Tibial nerve (tissue), 4 donors: Measurements from ENCODE around the gene DNAH14. TPM values are rescaled to one million over a fixed set of nuclear protein-coding genes. Genes with fewer than 3 reads are reported as not detected.

Experiments
- DNase-seq, 2 donors: peaks; one replicate each; pipeline ENCODE4 v3.0.0-alpha.2; 2019; ENCODE audit warnings: low spot score in 2 of 2
- H3K27ac ChIP-seq, 4 donors: fragments of 200-600 bp; sonication (generic) in 3 of 4; one replicate each; pipeline ENCODE4 v1.5.1; 2017 to 2019; ENCODE audit warnings: mild to moderate bottlenecking in 1 of 4
- H3K27me3 ChIP-seq, 2 donors: fragments of 200-600 bp; sonication (generic) in 1 of 2; one replicate each; pipeline versions ENCODE4 v1.5.1 to v1.6.0; 2017 to 2019
- H3K36me3 ChIP-seq, 3 donors: fragments of 200-600 bp; sonication (generic); one replicate each; pipeline ENCODE4 v1.5.1; 2018 to 2019
- H3K4me1 ChIP-seq, 4 donors: fragments of 200-600 bp; sonication (generic) in 3 of 4; one replicate each; pipeline ENCODE4 v1.5.1; 2017 to 2019
- H3K4me3 ChIP-seq, 4 donors: fragments of 200-600 bp; sonication (generic) in 3 of 4; one replicate each; pipeline ENCODE4 v1.5.1; 2017 to 2019; ENCODE audit warnings: mild to moderate bottlenecking in 1 of 4, moderate library complexity in 1 of 4
- H3K9me3 ChIP-seq, 4 donors: fragments of 200-600 bp; sonication (generic) in 3 of 4; one replicate each; pipeline ENCODE4 v1.5.1; 2017 to 2019
- EP300 ChIP-seq, 2 donors: sonication (generic); formaldehyde crosslinking; IDR thresholded peaks; one replicate each; pipeline ENCODE4 v1.6.1; 2017; ENCODE audit warnings: antibody characterized with exemption in 2 of 2, mild to moderate bottlenecking in 1 of 2
- POLR2A ChIP-seq, 2 donors: fragments of 450-650 bp; IDR thresholded peaks; one replicate each; pipeline ENCODE4 v1.6.1; 2017; ENCODE audit warnings: antibody characterized with exemption in 2 of 2, mild to moderate bottlenecking in 2 of 2, moderate library complexity in 2 of 2
- WGBS, 2 donors: methylation state at CpG; one replicate each; pipeline ENCODE4 v1.1.5; 2018; 5-methylcytosine and 5-hydroxymethylcytosine counted together
- total RNA-seq, 4 donors: library from RNA; depleted of rRNA; stranded (reverse); fragments of >200 nt; gene quantifications; one replicate each; pipeline ENCODE4 v1.1.0, GENCODE V29; 2016
- TF ChIP-seq, protein P1 (sequence below), 5 experiments: fragments of 200-600 bp in 3 of 5; fragments of 450-650 bp in 2 of 5; sonication (generic) in 3 of 5; IDR thresholded peaks; one replicate each; pipeline ENCODE4 v1.5.1; 2016 to 2019; ENCODE audit warnings: antibody characterized with exemption in 5 of 5, mild to moderate bottlenecking in 3 of 5, moderate library complexity in 2 of 5

The DNAH14 gene
- total RNA-seq, 4 donors from 2014 or later: 1.2 to 6.5 (median 4.4) TPM

DNA sequence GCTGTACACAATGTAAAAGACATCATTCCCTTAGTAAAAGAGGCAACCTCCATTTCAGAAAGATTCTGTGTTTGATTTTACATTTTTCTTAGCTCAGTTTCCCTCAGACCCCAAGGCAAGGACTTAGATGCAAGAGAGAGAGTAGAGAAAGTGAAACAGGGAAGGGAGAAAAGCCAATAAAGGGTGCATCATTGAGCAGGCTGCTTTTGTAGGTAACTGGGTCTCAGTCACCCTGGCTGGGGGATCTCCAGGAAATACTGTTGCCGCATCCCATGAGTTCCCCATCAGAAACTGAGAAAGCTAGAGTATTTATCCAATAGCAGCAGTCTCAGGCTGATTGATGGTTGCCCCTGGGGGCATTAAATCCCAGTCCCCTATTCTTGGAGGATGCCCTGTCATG lies 23.1 kb upstream of the DNAH14 start:
- TF ChIP-seq EP300 (IDR thresholded peaks at IDR 0.05): no peak
- TF ChIP-seq POLR2A (IDR thresholded peaks at IDR 0.05): no peak
- TF ChIP-seq, protein P1, sequence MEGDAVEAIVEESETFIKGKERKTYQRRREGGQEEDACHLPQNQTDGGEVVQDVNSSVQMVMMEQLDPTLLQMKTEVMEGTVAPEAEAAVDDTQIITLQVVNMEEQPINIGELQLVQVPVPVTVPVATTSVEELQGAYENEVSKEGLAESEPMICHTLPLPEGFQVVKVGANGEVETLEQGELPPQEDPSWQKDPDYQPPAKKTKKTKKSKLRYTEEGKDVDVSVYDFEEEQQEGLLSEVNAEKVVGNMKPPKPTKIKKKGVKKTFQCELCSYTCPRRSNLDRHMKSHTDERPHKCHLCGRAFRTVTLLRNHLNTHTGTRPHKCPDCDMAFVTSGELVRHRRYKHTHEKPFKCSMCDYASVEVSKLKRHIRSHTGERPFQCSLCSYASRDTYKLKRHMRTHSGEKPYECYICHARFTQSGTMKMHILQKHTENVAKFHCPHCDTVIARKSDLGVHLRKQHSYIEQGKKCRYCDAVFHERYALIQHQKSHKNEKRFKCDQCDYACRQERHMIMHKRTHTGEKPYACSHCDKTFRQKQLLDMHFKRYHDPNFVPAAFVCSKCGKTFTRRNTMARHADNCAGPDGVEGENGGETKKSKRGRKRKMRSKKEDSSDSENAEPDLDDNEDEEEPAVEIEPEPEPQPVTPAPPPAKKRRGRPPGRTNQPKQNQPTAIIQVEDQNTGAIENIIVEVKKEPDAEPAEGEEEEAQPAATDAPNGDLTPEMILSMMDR (IDR thresholded peaks at IDR 0.05): no peak
- no peaks in the 10 kb centered on the region for H3K27me3 ChIP-seq
- H3K27ac ChIP-seq: no peak overlapping the region
- H3K9me3 ChIP-seq: peaks cover 0 to 13% (median 0%) of the 10 kb centered on the region in 4 donors
- no peaks in the 10 kb centered on the region for H3K4me1 ChIP-seq
- no peak for DNase-seq
- no peaks in the 10 kb centered on the region for H3K36me3 ChIP-seq
- H3K4me3 ChIP-seq: no peak overlapping the region
- 87 to 91% methylated on average over 1 of the region's 1 CpG for WGBS, 2 donors

DNA sequence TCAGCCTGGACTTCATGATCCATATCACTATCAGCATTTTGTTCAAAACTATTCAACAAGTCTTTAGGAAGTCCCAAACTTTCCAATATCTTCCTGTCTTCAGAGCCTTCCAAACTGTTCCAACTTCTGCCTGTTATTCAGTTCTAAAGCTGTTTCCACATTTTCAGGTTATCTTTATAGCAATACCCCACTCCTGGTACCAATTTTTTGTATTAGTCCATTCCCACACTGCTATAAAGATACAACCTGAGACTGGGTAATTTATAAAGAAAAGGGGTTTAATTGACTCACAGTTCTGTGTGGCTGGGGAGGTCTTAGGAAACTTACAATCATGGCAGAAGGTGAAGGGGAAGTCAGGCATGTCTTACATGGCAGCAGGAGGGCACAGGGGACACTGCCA lies 18.3 kb upstream of the DNAH14 start:
- H3K4me3 ChIP-seq: no peak overlapping the region
- H3K36me3 ChIP-seq: no peaks in the 10 kb centered on the region
- H3K9me3 ChIP-seq: peaks cover 0 to 46% (median 2%) of the 10 kb centered on the region in 4 donors
- no peaks in the 10 kb centered on the region for H3K27me3 ChIP-seq
- H3K4me1 ChIP-seq: no peaks in the 10 kb centered on the region
- DNase-seq: no peak
- no peak overlapping the region for H3K27ac ChIP-seq
- TF ChIP-seq, protein P1 (IDR thresholded peaks at IDR 0.05): no peak
- TF ChIP-seq POLR2A (IDR thresholded peaks at IDR 0.05): no peak
- TF ChIP-seq EP300 (IDR thresholded peaks at IDR 0.05): no peak

DNA sequence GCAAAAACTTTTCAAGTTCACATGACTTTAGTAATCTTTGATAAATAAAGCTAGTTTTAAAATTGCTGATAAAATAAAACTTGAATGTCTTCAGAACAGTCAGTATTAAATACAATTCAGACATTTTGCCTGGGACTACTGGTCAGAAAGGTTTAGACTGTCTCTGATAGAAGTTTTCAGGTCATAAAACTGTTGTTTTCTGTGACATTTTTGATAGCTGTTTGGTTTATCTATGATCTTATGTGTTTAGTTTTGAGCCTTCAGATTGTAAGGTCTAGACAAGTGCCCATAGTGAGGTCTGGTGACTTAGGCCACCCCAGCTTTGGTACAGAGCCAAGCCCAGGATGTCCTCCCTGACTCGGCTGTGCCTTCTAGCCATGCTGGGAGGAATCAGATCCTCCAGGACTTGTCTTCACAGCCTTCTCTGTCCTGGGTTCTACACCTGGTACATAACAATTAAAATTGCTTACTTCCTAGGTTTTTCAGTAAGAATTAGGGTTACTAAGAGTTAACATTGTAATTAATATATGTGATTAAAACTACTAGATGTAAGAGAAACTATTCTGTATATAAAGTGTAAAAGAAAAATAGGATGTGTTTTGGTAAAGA lies 15.1 kb upstream of the DNAH14 start:
- Histone ChIP-seq H3K27me3 (no peaks in the 10 kb centered on the region), H3K4me3 (no peak overlapping the region), H3K36me3 (no peaks in the 10 kb centered on the region), H3K9me3 (peaks cover 0 to 46% (median 2%) of the 10 kb centered on the region in 4 donors), H3K27ac (no peak overlapping the region), H3K4me1 (no peaks in the 10 kb centered on the region)
- DNase-seq: no peak
- TF ChIP-seq POLR2A (IDR thresholded peaks at IDR 0.05): no peak
- no peak for TF ChIP-seq EP300 (IDR thresholded peaks at IDR 0.05)
- TF ChIP-seq, protein P1 (IDR thresholded peaks at IDR 0.05): no peak
- WGBS, 2 donors: 92% methylated on average over 1 of the region's 1 CpG

DNA sequence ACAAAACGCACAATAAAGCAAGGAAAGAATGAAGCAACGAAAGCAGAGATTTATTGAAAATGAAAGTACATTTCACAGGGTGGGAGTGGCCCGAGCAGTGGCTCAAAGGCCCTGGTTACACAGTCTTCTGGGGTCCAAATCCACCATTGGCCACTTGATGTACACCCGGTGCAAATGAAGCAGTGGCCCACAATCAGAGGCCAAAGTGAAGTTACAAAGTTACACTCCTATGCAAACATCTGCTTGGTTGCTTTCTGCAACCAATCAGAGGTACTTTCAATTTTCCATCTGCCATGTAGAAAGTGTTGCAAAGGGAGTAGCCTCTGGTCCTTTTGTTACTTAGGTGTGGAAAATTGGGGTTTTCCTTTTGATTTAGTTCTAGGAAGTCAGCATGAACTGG lies 10.0 kb upstream of the DNAH14 start:
- no peak overlapping the region for H3K27ac ChIP-seq
- no peak overlapping the region for H3K4me3 ChIP-seq
- no peaks in the 10 kb centered on the region for H3K36me3 ChIP-seq
- no peak for TF ChIP-seq POLR2A (IDR thresholded peaks at IDR 0.05)
- TF ChIP-seq EP300 (IDR thresholded peaks at IDR 0.05): no peak
- TF ChIP-seq, protein P1 (IDR thresholded peaks at IDR 0.05): no peak
- no peaks in the 10 kb centered on the region for H3K27me3 ChIP-seq
- H3K9me3 ChIP-seq: peaks cover 0 to 3% (median under 1%) of the 10 kb centered on the region in 4 donors
- DNase-seq: no peak
- no peaks in the 10 kb centered on the region for H3K4me1 ChIP-seq
- WGBS, 2 donors: 87 to 91% methylated on average over 4 of the region's 4 CpGs

DNA sequence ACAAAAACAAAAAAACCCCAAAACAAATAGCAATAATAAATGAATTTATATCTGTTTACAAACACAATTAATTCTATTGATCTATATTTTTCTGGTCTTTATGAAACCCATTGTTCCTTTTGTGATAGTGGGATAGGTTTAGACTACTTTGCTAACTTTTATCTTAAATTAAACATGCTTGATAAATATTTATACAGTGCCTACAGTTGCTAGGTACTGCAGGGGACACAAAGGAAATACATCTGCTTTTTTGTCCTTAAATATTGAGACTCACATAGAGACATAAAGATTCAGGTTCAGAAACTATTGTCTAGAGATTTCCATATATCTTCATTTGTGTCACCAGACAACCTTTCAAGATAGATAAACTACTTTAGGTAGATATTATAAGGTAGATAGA lies 8.5 kb upstream of the DNAH14 start:
- no peaks in the 10 kb centered on the region for H3K4me1 ChIP-seq
- H3K27me3 ChIP-seq: no peaks in the 10 kb centered on the region
- DNase-seq: no peak
- TF ChIP-seq, protein P1 (IDR thresholded peaks at IDR 0.05): no peak
- TF ChIP-seq POLR2A (IDR thresholded peaks at IDR 0.05): no peak
- TF ChIP-seq EP300 (IDR thresholded peaks at IDR 0.05): no peak
- H3K9me3 ChIP-seq: no peaks in the 10 kb centered on the region
- H3K36me3 ChIP-seq: no peaks in the 10 kb centered on the region
- H3K4me3 ChIP-seq: no peak overlapping the region
- no peak overlapping the region for H3K27ac ChIP-seq
